Astrocyte (in vitro differentiated cells and primary cell): ENCODE results near the gene CARD9. TPM values are rescaled to one million over a fixed set of nuclear protein-coding genes. Genes with fewer than 3 reads are reported as not detected.

Experiments
- DNase-seq: peaks from one replicate; pipeline ENCODE4 v3.0.0-alpha.2; 2010; ENCODE audit warnings: low read depth
- FAIRE-seq: peaks from 2 replicates; lab custom pipeline; 2011; peaks lifted over from hg19 to GRCh38; lab: Jason Lieb, UNC
- H2AFZ ChIP-seq: 2 replicates; pipeline ENCODE4 v1.6.0; 2012; ENCODE audit warnings: low read depth, low read length, inconsistent platforms
- H3K27ac ChIP-seq: 2 replicates; pipeline ENCODE4 v1.5.1; 2011; ENCODE audit warnings: low read depth, low read length, inconsistent platforms
- H3K27me3 ChIP-seq: 2 replicates; pipeline ENCODE4 v1.6.0; 2011; ENCODE audit warnings: low read length, inconsistent platforms; ENCODE audit not compliant: insufficient read depth
- H3K36me3 ChIP-seq: 2 replicates; pipeline ENCODE4 v1.5.1; 2011; ENCODE audit warnings: low read length, inconsistent platforms; ENCODE audit not compliant: insufficient read depth
- H3K4me1 ChIP-seq: 2 replicates; pipeline ENCODE4 v1.5.1; 2011; ENCODE audit warnings: low read length, inconsistent platforms; ENCODE audit not compliant: insufficient read depth
- H3K4me2 ChIP-seq: 2 replicates; pipeline ENCODE4 v1.6.0; 2012; ENCODE audit warnings: low read length, inconsistent platforms
- H3K4me3 ChIP-seq: 2 replicates; pipeline ENCODE4 v1.5.1; 2011; ENCODE audit warnings: low read depth, mild to moderate bottlenecking, low read length, inconsistent platforms; ENCODE audit not compliant: insufficient read depth
- H3K79me2 ChIP-seq: 2 replicates; pipeline ENCODE4 v1.6.0; 2012; ENCODE audit warnings: mild to moderate bottlenecking, low read length, inconsistent platforms; ENCODE audit not compliant: insufficient read depth
- H3K9ac ChIP-seq: 2 replicates; pipeline ENCODE4 v1.6.0; 2012; ENCODE audit warnings: mild to moderate bottlenecking, low read length, inconsistent platforms
- H3K9me3 ChIP-seq: 2 replicates; pipeline ENCODE4 v1.5.1; 2012; ENCODE audit warnings: low read depth, mild to moderate bottlenecking, low read length, inconsistent platforms; ENCODE audit not compliant: insufficient read depth
- H4K20me1 ChIP-seq: 2 replicates; pipeline ENCODE4 v1.6.0; 2012; ENCODE audit warnings: low read length, inconsistent platforms; ENCODE audit not compliant: insufficient read depth
- H3K27ac Mint-ChIP-seq: one replicate; pipeline ENCODE4 v1.8.0; 2021; ENCODE audit warnings: mild to moderate bottlenecking, mixed read lengths; ENCODE audit not compliant: unreplicated experiment
- H3K27me3 Mint-ChIP-seq: one replicate; pipeline ENCODE4 v1.8.0; 2021; ENCODE audit warnings: low read depth, mixed read lengths; ENCODE audit not compliant: unreplicated experiment
- H3K36me3 Mint-ChIP-seq: one replicate; pipeline ENCODE4 v1.8.0; 2021; ENCODE audit warnings: low read depth, mixed read lengths; ENCODE audit not compliant: unreplicated experiment
- H3K4me1 Mint-ChIP-seq: one replicate; pipeline ENCODE4 v1.8.0; 2021; ENCODE audit warnings: low read depth, mixed read lengths; ENCODE audit not compliant: unreplicated experiment
- H3K4me3 Mint-ChIP-seq: one replicate; pipeline ENCODE4 v1.8.0; 2021; ENCODE audit warnings: mild to moderate bottlenecking, moderate library complexity, mixed read lengths; ENCODE audit not compliant: unreplicated experiment
- H3K9me3 Mint-ChIP-seq: one replicate; pipeline ENCODE4 v1.8.0; 2021; ENCODE audit warnings: mild to moderate bottlenecking, mixed read lengths; ENCODE audit not compliant: unreplicated experiment
- EZH2 ChIP-seq: IDR thresholded peaks from 2 replicates; pipeline ENCODE4 v1.6.1; 2012; ENCODE audit warnings: mild to moderate bottlenecking, low read length, inconsistent platforms; ENCODE audit not compliant: insufficient read depth
- total RNA-seq: library from RNA; stranded (reverse); gene quantifications from 2 replicates; pipeline ENCODE4 v1.2.1, GENCODE V29; 2021
- TF ChIP-seq, protein P1 (sequence below): IDR thresholded peaks from 2 replicates; pipeline ENCODE4 v1.5.1; 2011; ENCODE audit warnings: low read depth, mild to moderate bottlenecking, inconsistent platforms, low read length, moderate library complexity; ENCODE audit not compliant: insufficient read depth

Gene CARD9
- total RNA-seq, 1 donor from 2014 or later = 4.2 TPM

GRCh38 chr9:136359774-136360718 is 13.4 kb downstream of the CARD9 start:
- H3K4me2 ChIP-seq = no peak overlapping the region
- H3K4me1 Mint-ChIP-seq = peaks cover 2% of the 10 kb centered on the region
- DNase-seq = no peak
- TF ChIP-seq EZH2 = no peak
- H3K27ac Mint-ChIP-seq = peak overlapping the region; percentile 58
- no peaks in the 10 kb centered on the region for H3K9me3 ChIP-seq
- H3K27ac ChIP-seq = no peak overlapping the region
- H3K36me3 Mint-ChIP-seq = no peaks in the 10 kb centered on the region
- H3K27me3 Mint-ChIP-seq = no peaks in the 10 kb centered on the region
- FAIRE-seq = no peak
- H3K4me3 ChIP-seq = no peak overlapping the region
- no peaks in the 10 kb centered on the region for H3K27me3 ChIP-seq
- peaks cover 10% of the 10 kb centered on the region for H3K79me2 ChIP-seq
- no peak overlapping the region for H3K9ac ChIP-seq
- H3K4me3 Mint-ChIP-seq = no peak overlapping the region
- H3K36me3 ChIP-seq = no peaks in the 10 kb centered on the region
- no peak overlapping the region for H2AFZ ChIP-seq
- H4K20me1 ChIP-seq = peaks cover 21% of the 10 kb centered on the region
- H3K4me1 ChIP-seq = peaks cover 30% of the 10 kb centered on the region
- no peaks in the 10 kb centered on the region for H3K9me3 Mint-ChIP-seq

DNA sequence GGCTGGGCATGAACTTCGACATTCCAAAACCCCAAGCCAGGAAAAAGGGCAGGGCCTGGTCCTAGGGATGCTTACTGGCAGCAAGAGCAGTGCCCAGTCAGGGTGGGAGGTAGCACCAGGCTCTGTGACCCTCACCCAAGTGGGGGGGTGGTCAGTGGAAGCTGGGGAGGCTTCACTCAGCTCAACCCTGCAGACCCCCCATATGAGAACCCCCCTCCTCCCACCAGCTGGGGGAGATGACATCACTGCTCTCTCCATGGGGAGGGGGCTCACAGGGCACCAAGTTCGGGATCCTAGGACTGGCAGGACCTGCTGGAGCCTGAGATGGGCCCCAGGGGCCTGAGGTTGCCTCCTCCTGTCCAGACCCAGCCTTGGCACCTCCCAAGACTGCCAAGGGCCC is 14.6 kb downstream of the CARD9 start:
- DNase-seq (no peak), FAIRE-seq (no peak)
- Histone ChIP-seq H3K4me1 (peaks cover 34% of the 10 kb centered on the region), H3K9ac (no peak overlapping the region), H3K36me3 (no peaks in the 10 kb centered on the region), H4K20me1 (peaks cover 26% of the 10 kb centered on the region), H3K4me3 (no peak overlapping the region), H2AFZ (no peak overlapping the region), H3K27me3 (no peaks in the 10 kb centered on the region), H3K79me2 (peaks cover 10% of the 10 kb centered on the region), H3K9me3 (no peaks in the 10 kb centered on the region), H3K4me2 (no peak overlapping the region), H3K27ac (no peak overlapping the region)
- Mint-ChIP-seq H3K4me1 (peaks cover 7% of the 10 kb centered on the region), H3K9me3 (no peaks in the 10 kb centered on the region), H3K27ac (no peak overlapping the region), H3K4me3 (no peak overlapping the region), H3K36me3 (no peaks in the 10 kb centered on the region), H3K27me3 (no peaks in the 10 kb centered on the region)
- TF ChIP-seq, protein P1, sequence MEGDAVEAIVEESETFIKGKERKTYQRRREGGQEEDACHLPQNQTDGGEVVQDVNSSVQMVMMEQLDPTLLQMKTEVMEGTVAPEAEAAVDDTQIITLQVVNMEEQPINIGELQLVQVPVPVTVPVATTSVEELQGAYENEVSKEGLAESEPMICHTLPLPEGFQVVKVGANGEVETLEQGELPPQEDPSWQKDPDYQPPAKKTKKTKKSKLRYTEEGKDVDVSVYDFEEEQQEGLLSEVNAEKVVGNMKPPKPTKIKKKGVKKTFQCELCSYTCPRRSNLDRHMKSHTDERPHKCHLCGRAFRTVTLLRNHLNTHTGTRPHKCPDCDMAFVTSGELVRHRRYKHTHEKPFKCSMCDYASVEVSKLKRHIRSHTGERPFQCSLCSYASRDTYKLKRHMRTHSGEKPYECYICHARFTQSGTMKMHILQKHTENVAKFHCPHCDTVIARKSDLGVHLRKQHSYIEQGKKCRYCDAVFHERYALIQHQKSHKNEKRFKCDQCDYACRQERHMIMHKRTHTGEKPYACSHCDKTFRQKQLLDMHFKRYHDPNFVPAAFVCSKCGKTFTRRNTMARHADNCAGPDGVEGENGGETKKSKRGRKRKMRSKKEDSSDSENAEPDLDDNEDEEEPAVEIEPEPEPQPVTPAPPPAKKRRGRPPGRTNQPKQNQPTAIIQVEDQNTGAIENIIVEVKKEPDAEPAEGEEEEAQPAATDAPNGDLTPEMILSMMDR = no peak
- no peak for TF ChIP-seq EZH2

DNA sequence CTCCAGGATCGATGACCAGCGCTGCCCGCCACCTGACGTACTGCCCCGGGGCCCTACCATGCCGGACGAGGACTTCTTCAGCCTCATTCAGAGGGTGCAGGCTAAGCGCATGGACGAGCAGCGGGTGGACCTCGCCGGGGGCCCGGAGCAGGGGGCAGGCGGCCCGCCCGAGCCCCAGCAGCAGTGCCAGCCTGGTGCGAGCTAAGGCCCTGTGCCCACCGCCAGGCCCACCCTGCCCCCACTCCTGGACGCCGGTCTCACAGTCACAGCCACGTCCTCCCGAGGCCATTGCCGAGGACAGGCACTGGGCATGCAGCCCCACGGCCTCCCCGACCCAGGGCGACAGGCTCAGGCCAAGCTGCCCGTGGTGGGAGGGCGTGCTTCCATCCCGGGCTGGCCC is 15.5 kb downstream of the CARD9 start:
- Mint-ChIP-seq H3K36me3 (no peaks in the 10 kb centered on the region), H3K4me1 (peaks cover 7% of the 10 kb centered on the region), H3K27me3 (no peaks in the 10 kb centered on the region), H3K27ac (no peak overlapping the region), H3K9me3 (no peaks in the 10 kb centered on the region), H3K4me3 (no peak overlapping the region)
- Histone ChIP-seq H2AFZ (no peak overlapping the region), H3K4me3 (no peak overlapping the region), H3K27me3 (no peaks in the 10 kb centered on the region), H4K20me1 (peaks cover 32% of the 10 kb centered on the region), H3K4me1 (peaks cover 32% of the 10 kb centered on the region), H3K4me2 (no peak overlapping the region), H3K9me3 (no peaks in the 10 kb centered on the region), H3K79me2 (peaks cover 10% of the 10 kb centered on the region), H3K9ac (no peak overlapping the region), H3K27ac (no peak overlapping the region), H3K36me3 (no peaks in the 10 kb centered on the region)
- TF ChIP-seq, protein P1 = no peak
- TF ChIP-seq EZH2 = no peak
- DNase-seq = no peak
- no peak for FAIRE-seq
